HUDEP-2 (cell line): ENCODE results near the gene PDCD1LG2.
A peak's percentile ranks its signal among the peaks of the same experiment; 100 is the strongest.

Experiments
- DNase-seq, 76 experiments: peaks; one replicate each; lab custom pipeline; 2025; ENCODE audit not compliant: unreplicated experiment in 76 of 76; lab: John Stamatoyannopoulos, UW

The PDCD1LG2 gene

DNA sequence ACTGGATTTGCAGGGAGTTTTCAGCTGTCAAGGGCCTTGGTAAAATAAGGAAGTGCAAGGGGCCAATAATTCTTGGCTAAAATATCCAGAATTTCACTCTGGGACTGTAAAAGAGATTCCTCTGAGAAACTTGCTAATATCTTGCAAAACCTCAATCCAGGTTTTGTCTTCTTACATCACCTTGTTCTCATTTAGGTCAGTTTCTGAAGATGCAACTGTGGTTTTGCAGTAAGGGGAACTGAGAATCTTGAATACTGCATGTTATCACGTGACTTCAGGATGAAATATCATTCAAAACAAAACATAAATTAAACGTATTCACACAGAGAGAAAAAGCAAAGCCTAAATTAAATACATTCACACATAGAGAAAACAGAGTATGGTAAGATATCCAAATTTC, 83.6 kb downstream of the PDCD1LG2 start:
- no peak for DNase-seq

DNA sequence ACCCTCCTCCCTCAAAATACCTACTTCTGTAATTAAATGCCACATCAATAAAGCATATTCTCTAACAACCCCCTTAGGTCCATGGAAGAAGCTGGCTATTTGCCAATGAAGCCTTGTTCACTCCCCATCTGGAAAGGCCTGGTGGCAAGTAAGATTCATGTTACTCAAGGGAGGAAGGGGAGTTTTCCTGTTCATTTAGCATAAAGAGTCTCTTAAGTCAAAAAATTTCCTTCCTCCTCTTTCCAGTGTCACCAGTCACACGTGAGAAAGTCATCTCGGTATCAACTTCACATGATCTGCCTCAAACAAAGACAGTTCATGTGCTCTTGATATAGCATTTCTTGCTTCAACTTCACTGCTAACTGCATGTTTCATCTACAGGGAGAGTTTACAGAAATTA, 85.8 kb downstream of the PDCD1LG2 start:
- no peak for DNase-seq

DNA sequence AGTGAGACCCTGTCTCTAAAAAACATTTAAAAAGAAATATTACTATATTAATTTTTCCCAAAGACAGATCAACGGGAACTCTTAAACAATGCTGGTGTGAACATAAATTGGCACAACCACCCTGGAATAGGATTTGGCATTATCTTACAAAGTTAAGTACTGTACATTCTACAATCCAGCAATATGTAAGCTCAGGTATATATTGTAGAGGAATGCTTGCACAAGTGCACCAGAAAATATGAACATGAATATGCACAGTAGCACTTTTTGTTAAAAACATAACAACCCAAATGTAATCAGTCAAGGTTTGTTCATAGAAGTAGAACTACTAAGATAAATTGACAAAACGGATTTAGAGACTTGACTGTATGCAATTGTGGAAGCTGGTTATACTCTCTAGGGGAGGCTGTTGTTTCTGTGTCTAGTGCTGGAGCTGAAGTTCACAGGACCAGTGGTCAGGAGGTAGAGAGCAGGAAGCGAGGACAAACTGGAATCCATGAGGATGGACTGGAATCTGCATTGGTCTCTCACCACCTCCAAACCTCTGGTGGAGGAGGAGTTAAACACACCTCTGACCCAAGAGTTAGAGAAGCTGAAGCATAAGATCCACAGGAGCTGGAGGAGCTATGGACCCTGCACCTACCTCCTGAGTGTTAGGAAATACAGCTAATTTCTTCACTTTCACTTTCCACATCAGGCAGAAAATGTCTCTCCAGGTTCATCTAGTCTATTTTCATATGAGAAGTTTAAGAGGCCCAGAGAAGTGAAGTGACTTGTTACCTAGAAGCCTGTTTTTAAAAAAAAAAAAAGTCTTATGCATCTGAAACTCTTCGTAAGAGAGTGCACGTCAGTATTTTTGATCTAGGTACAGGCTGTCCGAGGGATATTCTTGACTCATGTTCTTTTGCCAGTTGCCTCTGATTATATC, 98.2 kb downstream of the PDCD1LG2 start:
- DNase-seq: peak in 4 of 76 experiments; percentile 3 to 9 (median 5)

DNA sequence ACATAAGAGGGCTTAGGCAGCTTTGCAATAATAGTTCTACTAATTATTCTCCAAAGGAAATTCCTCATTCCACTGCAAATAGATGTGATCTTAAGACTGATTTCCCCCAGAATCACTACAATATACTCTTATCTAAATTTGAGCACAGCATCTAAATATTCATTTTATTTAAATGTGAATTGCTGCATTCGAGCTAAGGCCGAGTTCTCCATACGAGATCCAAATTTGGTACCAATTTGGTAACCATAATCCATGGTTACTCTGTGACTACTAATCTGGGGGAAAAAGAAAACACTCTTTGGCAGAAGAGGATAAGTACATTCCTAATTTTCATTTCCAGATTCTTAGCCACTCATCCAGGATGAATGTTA, 98.9 kb downstream of the PDCD1LG2 start:
- no peak for DNase-seq

DNA sequence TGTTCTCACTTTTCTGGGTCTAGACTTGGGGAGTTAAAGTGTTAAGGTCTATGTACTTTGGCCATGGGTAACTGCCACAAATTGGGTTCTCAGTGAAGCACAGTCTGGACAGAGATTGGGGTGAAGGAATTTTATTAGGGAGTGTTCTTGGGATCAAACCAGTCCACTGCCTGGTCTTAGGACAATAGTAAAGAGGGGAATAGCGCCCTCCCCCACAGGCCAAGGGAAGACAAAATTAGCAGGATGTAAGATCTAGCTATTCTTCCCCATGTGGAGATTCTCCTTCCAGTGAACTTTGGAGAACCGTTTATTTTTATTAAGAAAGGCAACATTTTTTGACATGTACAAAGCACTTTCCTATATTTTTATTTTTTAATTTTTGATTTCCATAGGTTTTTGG, 100.2 kb downstream of the PDCD1LG2 start:
- DNase-seq: no peak

DNA sequence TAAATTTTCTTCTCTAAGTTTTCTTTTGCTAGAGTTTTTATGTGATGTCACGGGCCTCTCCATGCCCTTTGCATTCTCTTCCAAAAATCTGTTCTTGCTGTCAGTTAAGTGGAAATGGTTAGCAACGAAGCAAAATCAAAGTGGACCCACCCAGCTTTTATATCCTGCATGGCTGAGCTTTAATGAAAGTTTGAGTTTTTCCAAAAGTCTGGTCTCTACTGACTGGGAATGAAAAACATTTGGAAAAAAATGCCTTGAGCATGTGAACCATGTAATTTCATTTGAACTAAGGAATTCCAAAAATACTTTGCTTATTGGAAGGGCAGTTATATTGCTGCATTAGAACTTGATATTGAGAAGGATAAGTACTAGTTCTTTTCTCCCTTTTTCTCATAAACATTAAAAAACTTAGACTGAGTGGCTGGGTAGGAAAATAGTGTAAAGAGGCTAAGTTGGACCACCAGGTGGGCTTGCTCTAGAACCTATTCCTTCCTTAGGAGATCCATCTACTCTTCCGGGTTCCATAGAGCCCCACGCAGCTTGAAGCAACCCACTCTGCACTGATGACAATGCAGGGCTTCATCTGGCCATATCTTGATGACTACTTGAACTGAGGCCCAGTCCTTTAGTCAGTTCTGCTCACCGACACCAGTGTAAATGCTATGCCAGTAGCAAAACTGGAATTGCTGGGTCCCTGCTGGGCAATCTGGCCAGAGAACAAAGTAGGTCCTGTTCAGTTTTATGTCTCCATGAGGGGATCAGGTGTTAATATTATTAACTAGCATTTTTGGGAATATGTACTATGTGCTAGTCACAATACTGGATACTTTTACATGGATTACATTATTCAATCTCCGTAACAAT, 101.2 kb downstream of the PDCD1LG2 start:
- no peak for DNase-seq

DNA sequence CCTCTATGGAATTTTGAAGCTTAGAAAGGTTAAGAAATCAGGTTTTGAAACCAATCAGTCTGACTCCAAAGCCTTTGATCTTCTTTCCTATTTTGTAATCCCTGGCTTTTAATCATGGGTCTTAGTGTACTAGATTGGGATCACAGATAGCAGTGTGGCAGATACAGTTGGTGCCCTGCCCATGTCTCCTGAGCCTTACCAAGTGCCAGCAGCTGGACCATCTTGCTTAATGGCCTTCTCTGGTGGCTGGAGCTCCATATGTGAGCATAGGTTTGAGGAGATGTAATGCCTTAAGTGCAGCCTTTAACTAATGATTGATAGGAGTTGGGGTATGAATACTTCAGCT, 101.8 kb downstream of the PDCD1LG2 start:
- no peak for DNase-seq

DNA sequence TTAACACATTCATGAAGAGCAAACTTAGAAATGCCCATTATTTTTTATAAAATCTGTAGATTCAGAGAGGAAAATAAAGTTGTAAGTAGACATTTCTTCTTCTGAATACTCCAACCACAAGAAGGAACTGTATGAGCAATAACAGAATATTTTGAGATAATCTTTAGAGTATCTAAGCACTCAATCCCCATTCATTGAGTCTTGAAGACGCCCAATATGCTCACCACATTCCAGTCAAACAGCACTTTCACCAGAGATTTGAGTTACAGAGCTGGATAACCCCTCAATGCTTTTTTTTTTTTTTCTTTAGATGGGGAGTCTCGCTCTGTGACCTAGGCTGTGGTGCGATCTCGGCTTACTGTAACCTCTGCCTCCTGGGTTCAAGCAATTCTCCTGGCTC, 103.9 kb downstream of the PDCD1LG2 start:
- DNase-seq: no peak

DNA sequence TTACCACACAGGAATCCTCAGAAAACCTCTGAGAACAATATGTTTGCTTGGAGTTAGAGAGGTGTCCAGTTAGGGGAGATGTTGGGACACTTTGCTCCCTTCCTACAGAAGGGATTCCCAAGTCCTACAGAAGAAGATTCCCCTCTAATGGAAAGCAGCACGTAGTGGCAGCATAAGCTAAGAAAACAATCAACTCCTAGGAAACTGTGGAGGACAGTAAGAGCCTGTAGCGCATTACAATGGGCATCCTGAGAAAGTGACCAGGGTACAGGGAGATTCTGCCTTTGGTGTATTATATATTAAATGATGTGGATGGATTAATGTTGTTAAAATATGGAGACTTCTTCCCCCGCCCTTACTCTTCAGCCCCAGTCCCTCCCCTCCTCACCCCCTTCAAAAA, 104.7 kb downstream of the PDCD1LG2 start:
- DNase-seq: no peak

DNA sequence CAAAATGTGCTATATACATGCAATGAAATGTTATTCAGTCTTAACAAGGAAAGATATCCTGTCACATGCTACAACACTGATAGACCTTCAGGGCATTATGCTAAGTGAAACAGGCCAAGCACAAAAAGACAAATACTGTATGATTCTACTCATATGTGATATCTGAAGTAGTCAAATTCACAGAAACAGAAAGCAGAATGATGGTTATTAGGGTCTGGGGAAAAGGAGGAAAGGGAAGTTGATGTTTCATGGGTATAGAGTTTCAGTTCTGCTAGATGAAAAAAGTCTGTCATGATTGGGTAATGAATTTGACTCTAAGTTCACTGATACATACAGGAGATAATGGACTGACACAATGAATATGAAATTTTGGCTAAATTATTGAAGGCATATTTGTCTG, 107.4 kb downstream of the PDCD1LG2 start:
- DNase-seq: no peak

DNA sequence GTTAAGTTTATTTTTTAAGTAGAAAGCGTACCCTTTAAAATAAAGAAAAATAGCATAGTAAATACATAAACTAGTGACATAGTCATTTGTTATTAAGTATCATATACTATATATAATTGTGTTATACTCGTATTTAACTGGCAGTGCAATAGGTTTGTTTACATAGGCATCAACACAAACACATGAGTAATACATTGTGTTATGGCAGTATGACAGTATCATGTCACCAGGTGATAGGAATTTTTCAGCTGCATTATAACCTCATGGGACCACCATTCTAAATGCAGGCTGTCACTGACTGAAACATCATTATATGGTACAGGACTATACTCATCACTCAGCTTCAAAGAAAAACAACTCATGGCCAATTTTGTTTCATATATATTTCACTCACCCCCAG, 110.2 kb downstream of the PDCD1LG2 start:
- DNase-seq: no peak
